ENCODE measurements around the gene MAST4.

The MAST4 gene

DNA sequence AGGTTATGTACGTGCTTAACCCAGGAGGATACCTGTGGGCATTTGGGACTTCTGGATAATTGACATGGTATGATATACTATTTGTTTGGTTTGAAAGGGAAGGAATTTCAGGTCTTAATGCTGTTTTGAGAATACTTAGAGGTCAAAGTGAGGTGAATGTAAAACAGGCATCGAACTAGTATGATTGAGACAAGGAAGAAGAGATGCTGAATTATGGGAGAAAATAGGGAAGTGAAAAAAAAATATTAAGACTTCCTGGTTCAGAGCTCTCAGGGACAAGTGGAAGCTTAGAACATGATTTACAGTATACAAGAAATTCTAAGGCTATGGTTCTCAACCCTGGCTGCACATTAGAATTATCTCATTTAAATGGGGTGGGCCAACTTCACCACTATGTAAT, 485.1 kb downstream of the MAST4 start:
- no peak for TF ChIP-seq CTCF (conservative IDR thresholded peaks at IDR 0.05; ENCODE audit: low read depth, low read length)
- no peak overlapping the region for H3K4me3 ChIP-seq (ENCODE audit: low read depth, low read length)
- DNase-seq (ENCODE audit: low read depth), result no peak

GRCh38 chr5:67082941-67083340, 486.7 kb downstream of the MAST4 start:
- H3K4me3 ChIP-seq (ENCODE audit: low read depth, low read length), result no peak overlapping the region
- TF ChIP-seq CTCF (conservative IDR thresholded peaks at IDR 0.05; ENCODE audit: low read depth, low read length), result no peak
- no peak for DNase-seq (ENCODE audit: low read depth)

GRCh38 chr5:67085616-67086015, 489.4 kb downstream of the MAST4 start:
- no peak overlapping the region for H3K4me3 ChIP-seq (ENCODE audit: low read depth, low read length)
- no peak for TF ChIP-seq CTCF (conservative IDR thresholded peaks at IDR 0.05; ENCODE audit: low read depth, low read length)
- no peak for DNase-seq (ENCODE audit: low read depth)

DNA sequence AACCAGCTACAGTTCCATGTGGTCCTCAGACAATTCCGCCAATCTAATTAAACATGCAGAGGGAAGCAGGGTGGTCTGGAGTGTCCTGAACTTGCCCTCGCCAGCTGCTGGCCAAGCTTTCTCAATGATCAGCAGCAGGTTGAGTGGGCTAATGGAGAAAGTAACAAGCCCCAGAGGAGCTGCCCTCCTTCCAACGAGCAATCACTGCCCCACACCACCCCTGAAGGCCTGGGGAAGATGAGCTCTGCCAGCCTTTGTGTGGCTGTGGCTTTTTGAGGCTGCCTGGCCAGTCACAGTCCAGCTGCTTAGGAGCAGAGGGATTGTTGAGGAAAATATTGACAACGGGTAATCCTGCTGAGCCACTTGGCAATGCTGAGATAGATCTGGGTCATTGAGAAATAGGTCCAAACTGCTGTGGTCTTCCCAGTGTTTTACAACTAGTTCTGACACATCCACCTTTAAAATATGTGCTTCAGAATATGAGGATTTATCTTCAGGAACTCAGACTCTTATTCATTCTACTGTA, 493.1 kb downstream of the MAST4 start:
- no peak overlapping the region for H3K4me3 ChIP-seq (ENCODE audit: low read depth, low read length)
- DNase-seq (ENCODE audit: low read depth), result peak; percentile 74
- TF ChIP-seq CTCF (conservative IDR thresholded peaks at IDR 0.05; ENCODE audit: low read depth, low read length), result no peak

GRCh38 chr5:67090040-67090439, 493.8 kb downstream of the MAST4 start:
- no peak for DNase-seq (ENCODE audit: low read depth)
- TF ChIP-seq CTCF (conservative IDR thresholded peaks at IDR 0.05; ENCODE audit: low read depth, low read length), result no peak
- H3K4me3 ChIP-seq (ENCODE audit: low read depth, low read length), result no peak overlapping the region

DNA sequence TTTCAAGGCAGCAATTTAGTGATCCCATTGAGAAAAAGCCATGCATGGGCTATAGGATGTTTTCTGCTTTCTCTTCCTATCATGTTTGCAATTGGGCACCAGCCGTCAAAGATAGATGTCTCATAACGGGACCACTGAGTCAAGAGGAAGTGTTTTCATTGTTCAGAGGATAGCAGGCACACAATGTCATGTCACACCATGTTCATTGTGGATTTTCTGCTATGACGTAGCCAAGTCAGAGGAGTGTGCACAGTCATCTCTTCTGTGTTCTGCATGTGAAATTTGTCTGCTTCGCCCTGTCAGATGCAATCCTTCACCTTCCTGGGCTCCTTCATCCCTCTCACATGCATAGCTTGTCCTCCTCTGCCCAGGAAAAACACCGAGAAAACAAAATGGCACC, 494.4 kb downstream of the MAST4 start:
- H3K4me3 ChIP-seq (ENCODE audit: low read depth, low read length), result no peak overlapping the region
- DNase-seq (ENCODE audit: low read depth), result no peak
- TF ChIP-seq CTCF (conservative IDR thresholded peaks at IDR 0.05; ENCODE audit: low read depth, low read length), result no peak

DNA sequence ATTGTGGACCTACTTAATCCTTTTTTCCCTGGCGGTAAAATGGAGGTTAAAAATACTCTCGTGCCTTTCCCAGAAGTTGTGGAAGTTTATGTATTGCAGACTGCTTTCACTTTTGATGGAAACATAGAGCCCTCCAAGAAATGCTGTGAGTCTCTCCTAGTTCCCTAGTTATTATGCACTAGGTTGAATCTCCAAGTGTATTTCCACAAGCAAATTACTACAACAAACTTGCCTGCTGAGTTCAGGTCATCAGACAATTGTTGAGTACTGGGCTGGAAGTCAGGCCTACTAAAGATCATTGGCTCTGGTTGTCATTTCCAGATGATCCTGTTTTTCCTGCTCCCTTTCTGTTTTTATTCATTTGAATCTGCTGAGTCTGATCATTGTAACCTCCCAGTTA, 496.3 kb downstream of the MAST4 start:
- no peak for TF ChIP-seq CTCF (conservative IDR thresholded peaks at IDR 0.05; ENCODE audit: low read depth, low read length)
- peak; percentile 52 for DNase-seq (ENCODE audit: low read depth)
- no peak overlapping the region for H3K4me3 ChIP-seq (ENCODE audit: low read depth, low read length)

All from choroid plexus epithelial cell (primary cell).